KOPT-K1 (cell line): ENCODE measurements around the gene TPPP3.
"Not testable (repeated sequence)": the region's sequence is repeated elsewhere in the genome, so short reads cannot be mapped to it uniquely, and the experiment has no call there.

ENCODE experiments used
- H3K27ac ChIP-seq: fragments of 200-600 bp; sonication (generic); 2 replicates; pipeline ENCODE4 v1.5.1; 2016; ENCODE audit warnings: antibody characterized with exemption, mild to moderate bottlenecking, low read depth, low read length; ENCODE audit not compliant: poor library complexity, severe bottlenecking
- H3K36me3 ChIP-seq: fragments of 200-600 bp; sonication (generic); 2 replicates; pipeline ENCODE4 v1.5.1; 2017; ENCODE audit warnings: antibody characterized with exemption, mild to moderate bottlenecking, low read length, moderate library complexity; ENCODE audit not compliant: insufficient read depth
- H3K9me3 ChIP-seq: fragments of 200-600 bp; sonication (generic); 2 replicates; pipeline ENCODE4 v1.5.1; 2017; ENCODE audit warnings: antibody characterized with exemption, low read length, mild to moderate bottlenecking; ENCODE audit not compliant: insufficient read depth, poor library complexity, severe bottlenecking

The TPPP3 gene

DNA sequence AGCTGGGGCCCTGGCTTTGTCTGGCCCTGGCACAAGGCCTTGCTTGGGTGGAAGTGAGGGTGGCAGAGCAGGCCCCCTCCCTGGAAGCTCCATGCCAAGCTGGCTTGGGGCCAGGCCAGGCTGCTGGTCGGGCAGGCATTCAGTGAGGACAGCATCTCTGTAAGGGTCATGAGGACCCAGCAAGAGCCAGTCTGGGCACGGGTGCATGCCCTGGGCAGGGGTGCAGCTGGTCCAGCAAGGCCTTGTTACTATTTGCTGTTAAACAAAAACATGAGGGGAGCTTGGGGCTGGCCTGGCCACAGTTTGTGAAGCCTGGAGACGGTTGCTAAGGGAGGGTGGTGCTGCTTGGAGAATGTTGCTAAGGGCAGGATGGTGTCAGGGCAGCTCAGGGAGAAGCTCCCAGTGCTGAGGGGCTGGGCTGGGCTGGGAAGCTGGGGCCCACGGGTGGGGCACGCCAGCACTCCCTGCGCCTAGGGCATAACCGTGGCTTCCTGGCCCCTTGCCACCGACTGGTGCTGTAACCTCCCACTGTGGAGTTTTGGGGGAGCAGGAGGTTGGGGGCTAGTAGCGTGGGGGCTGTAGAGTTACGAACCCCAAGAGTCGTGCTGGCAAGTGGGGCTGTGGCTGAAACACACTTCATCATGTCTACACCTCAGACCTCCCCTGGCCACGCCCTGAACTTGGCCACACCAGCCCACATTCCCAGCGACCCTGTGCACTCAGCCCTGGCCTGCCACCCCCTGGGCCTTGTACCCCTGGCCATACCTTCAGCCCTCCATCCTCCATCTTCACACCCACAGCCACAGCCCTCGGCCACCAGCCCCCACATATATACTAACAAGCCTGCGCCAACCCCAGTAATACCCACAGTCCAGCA is 1.6 kb downstream of the TPPP3 start:
- H3K9me3 ChIP-seq, result no peaks in the 10 kb centered on the region
- H3K27ac ChIP-seq, result no peak overlapping the region
- H3K36me3 ChIP-seq, result no peaks in the 10 kb centered on the region

DNA sequence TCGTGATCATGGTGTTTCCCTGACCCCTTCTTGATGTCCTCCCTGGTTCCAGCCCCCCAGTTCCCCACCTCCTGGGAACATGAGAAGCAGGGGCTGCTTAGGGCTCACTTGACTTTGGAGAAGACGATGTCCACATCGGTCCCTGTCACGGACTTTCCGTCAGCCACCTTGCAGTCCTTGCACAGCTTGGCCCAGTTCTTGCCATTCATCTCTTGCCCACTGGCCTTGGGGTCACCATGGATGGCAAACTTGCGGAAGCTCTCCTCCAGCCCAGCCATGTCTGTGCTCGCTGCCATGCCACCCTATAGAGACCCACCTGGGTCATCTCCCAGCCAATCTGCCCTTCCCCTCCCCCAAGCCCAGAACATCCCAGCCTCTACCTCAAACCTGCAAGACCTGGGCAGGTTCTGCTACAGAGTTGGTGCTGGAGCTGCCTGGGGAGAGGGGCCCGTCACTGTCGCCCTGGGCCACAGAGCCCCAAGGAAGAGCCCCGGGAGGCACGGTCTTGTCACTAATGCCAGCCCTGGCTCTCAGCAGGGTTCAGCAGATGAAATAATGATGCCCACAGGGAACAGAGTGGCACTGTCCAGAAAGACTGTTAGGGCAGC is 2.4 kb downstream of the TPPP3 start:
- Histone ChIP-seq H3K27ac (no peak overlapping the region), H3K36me3 (no peaks in the 10 kb centered on the region), H3K9me3 (no peaks in the 10 kb centered on the region)

DNA sequence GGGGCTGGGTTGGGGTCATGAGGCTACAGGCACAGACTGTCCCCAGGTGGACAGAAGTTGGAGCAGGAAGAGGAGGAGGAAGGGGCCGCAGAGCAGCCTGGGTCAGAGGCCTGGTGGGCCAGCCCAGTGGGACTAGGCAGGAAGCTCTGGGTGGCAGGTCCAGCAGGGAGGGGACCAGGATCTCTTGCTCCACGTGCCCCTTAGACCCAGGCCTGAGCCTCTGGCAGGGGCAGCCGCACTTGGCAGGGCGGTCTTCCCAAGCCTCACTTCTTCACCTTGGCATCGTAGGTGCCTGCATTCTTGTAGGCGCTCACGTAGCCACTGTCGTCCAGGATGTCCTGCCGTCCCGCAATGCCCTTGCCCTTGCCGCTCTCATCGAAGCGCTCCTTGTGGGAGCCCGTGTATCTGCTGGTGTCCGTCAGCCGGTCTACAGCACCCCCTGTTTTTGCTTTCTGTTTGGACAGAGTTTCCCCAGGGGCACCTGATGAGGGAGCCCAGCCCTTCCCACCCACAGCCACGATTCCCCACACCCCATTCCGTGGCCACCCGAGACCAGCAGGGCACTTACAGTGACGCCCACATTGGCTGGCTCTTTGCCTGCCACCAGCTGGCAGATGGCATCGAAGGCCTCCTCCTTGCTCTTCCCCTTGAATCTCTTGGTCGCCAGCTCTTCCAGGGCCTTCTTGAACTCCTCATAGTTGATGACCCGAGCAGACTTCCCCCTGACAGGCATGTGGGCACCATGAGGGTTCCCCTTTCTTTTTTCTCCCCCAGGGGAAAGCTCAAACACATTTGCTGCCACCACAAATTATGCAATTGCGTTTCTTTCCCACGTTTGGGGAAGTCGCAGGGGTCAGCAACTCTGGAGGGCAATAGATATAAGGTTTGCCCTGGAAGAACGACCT is 3.1 kb downstream of the TPPP3 start:
- Histone ChIP-seq H3K9me3 (no peaks in the 10 kb centered on the region), H3K27ac (no peak overlapping the region), H3K36me3 (no peaks in the 10 kb centered on the region)

DNA sequence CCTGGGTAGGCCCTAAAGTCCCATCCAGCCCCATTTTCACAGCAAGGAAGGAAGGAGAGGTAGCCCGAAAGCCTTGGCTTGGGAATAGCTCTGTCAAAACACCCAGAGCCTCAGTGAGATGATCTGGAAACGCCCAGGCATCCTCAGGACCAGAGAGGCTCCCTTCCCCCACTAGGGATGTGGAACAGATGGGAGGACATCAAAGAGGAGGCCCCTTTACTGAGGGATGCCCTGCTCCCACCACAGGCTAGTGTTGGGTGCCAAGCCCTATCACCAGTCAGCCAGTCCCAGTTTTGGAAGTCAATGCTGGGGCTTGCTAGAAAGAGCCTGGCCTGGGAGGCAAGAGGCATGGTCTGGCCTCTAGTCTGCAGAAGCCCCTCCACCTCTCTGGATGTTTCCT is 4.7 kb downstream of the TPPP3 start:
- no peak overlapping the region for H3K27ac ChIP-seq

DNA sequence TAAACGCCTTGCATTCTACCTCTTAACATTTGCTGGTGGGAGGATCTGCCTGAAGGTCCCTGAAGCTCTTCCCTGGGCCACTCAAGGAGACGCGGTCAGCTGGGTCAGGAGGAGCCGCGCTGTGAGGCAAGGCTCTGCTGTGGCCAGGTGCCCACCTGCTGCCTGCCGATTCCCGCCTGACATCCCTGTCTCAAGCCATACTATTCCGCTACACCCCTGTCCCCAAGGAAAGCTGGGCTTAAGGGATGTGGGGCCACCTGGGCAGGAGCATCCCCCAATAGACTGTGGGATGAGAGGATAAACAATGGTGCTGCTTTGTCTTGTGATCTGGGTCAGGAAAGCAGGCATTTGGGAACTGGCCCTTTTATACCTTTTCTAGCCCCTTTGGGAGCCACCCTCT is 5.1 kb downstream of the TPPP3 start:
- no peaks in the 10 kb centered on the region for H3K36me3 ChIP-seq
- no peak overlapping the region for H3K27ac ChIP-seq

More for the DNA sequence above, 4.7 kb downstream of the TPPP3 start:
- Histone ChIP-seq H3K36me3 (no peaks in the 10 kb centered on the region), H3K9me3 (no peaks in the 10 kb centered on the region)

DNA sequence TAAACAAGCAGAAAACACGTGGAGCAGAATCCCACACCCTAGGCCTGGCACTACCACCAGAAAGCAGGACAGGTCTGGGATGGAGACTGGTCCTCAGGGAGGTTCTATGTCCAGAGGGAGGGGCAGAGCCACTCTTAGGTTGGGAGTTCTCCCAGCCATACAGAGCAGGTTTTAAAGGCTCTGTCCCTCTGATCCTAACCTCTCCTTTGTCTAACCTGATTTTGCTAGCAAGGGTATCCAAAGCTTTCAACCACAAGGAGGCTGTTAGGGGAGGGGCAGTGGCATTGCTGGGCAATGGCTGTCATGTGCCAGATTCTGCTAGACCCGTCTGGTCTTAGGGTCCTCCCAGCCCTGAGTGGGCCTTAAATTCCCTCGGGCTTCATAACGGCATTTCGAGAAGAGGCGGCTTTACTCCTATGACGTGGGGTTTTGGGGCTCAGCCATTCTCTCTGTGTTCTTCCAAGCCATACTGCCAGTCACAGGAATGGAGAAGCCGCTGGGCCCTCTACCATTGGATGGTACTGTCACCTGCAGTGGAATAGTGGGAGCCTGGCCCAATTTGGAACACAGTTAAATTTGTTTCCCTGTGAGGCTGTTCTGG is 5.7 kb downstream of the TPPP3 start:
- Histone ChIP-seq H3K27ac (no peak overlapping the region), H3K36me3 (no peaks in the 10 kb centered on the region), H3K9me3 (no peaks in the 10 kb centered on the region)

More for the DNA sequence above, 5.1 kb downstream of the TPPP3 start:
- no peaks in the 10 kb centered on the region for H3K9me3 ChIP-seq

DNA sequence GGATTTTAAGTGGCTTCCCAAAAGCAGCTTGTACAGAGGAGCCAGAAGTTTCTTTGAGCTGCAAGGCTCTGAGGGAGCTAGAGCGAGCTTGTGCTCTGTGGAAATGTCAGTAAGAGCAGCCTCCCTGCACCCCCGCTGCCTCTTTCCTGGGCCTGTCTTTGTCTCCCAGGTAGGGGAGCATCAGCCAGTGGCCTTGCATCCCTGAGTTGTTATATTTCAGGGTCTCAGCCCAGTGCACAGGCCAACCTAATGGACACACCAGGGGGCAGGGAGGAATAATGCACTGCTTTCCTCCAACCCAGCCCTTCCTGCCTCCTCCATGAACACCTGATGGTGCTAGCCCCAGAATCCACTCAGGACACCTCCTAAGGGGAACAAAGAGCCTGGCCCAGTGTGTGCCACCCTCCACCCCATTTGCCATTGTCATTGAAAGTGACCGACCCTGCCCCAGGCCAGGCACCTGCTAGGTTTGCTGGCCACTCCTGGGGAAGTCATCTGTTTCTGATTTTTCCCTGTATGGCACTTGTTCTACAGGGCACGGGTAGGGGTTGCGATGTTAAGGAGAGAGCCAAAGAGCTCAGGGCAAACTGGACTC is 6.3 kb downstream of the TPPP3 start:
- Histone ChIP-seq H3K36me3 (no peaks in the 10 kb centered on the region), H3K27ac (no peak overlapping the region), H3K9me3 (no peaks in the 10 kb centered on the region)

DNA sequence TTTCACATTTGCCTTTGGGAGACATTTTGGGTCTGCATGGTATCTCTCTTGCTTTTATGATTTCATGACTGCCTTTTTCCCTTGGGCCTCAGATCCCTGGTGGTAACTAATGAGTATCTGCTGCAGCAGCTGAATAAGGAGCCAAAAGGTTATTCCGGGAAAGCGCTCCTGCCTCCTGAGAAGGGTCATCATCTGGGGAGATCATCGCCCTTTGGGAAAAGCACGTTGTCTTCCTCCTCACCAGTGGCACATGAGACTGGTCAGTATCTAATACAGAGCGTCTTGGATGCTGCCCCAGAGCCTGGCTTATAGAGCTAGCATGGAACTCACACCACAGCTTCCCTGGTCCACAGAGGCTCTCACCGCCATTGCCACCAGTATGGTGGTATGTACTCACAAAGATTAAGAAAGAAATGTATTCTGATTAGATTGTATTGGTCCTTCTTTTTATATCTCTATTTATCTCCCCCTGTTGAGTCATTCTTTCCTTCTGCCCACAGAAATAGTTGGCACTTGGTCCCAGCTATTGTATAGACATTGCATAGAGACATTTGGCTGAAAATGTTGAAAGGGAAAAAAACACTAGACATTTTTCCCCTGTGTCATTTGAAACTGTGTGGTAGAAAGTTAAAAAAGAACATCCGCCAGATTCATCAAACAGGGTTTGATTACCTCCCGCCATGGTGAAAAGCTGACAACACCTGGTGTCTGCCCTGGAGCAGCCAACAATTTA is 8.4 kb downstream of the TPPP3 start:
- no peaks in the 10 kb centered on the region for H3K36me3 ChIP-seq
- H3K27ac ChIP-seq, result no peak overlapping the region
- H3K9me3 ChIP-seq, result no peaks in the 10 kb centered on the region

DNA sequence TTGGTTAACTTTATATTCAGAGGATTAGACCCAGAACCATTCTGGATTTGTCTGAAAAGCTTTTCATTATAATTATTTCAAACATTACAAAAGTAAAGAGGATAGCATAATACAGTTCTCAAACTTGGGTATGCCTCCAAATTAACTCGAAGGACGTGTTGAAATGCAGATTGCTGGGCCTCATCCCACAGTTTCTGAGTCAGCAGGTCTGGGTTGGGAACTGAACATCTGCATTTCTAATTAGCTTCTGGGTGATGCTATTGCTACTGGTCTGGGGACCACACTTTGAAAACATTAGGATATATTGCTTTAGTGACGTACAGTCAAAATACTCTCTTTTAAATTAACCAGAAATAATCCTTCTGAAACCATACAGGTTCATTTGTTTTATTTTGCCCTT is 10.0 kb downstream of the TPPP3 start:
- no peaks in the 10 kb centered on the region for H3K36me3 ChIP-seq
- no peaks in the 10 kb centered on the region for H3K9me3 ChIP-seq
- H3K27ac ChIP-seq, result no peak overlapping the region

DNA sequence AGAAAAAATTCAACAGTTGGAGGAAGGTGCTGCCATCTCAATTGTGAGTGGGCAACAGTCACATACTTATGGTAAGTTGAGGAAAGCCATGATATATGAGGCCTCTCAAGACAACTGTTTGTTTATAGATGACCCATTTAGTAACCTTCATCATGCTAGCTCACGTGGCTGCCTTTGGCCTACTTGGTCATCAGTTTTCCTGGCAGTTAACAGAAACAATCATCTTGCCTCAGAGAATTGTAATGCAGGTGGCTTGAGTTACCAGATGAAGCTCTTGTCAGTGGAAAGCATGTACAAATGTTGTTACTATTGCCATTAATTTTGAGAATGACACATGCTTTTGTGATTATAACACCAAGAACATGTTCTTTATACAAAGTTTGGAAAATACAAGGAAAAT is 14.7 kb downstream of the TPPP3 start:
- Histone ChIP-seq H3K36me3 (no peaks in the 10 kb centered on the region), H3K27ac (no peak overlapping the region)

DNA sequence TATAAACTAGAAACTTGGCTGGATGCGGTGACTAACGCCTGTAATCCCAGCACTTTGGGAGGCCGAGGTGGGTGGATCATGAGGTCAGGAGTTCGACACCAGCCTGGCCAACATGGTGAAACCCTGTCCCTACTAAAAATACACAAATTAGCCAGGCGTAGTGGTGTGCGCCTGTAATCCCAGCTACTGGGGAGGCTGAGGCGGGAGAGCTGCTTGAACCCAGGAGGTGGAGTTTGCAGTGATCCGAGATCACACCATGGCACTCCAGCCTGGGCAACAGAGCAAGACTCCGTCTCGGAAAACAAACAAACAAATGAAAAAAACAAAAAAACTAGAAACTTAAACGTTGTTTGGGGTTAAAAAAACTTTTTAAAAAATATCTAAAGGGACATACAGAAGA is 17.3 kb downstream of the TPPP3 start:
- H3K36me3 ChIP-seq, H3K9me3 ChIP-seq, H3K27ac ChIP-seq: not testable (repeated sequence)

More for the DNA sequence above, 14.7 kb downstream of the TPPP3 start:
- no peaks in the 10 kb centered on the region for H3K9me3 ChIP-seq

DNA sequence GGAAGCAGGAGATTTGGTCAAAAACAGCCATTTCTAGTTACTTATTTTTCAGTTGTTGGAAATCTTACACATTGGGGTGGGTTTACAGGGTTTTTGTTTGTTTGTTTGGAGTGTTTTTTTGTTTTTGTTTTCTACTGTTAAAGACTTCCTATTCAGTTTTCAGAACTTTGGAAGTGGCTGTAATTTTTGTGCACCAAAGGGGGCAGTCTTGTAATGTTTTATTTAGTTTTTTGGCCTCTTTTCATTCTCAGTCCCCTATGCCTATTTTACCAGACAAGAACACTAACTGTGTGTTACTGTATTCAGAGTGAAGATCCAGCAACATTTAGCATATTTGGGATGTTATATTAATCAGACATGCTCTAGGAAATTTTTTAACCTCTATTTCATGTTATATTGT is 20.6 kb downstream of the TPPP3 start:
- Histone ChIP-seq H3K9me3 (peaks cover 12% of the 10 kb centered on the region), H3K36me3 (no peaks in the 10 kb centered on the region), H3K27ac (no peak overlapping the region)

DNA sequence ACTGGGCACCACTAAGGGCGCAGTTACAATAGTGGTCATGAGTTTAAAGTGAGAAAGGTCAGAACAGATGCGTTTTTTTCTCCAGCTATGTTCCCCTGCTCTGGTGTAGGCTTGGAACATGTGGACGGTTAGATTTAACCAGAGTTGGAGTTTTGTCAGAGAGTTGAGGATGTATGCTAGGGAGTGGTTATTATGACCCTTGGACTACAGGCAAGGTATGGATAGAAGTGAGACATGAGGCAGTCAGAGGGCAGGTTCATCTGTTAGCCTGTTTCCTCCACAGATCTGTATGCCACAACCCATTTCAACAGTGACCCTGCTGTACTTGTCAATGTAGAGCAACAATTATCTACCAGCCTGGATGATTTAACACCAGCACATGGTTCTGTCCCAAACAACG is 22.6 kb downstream of the TPPP3 start:
- H3K36me3 ChIP-seq, result no peaks in the 10 kb centered on the region
- H3K9me3 ChIP-seq, result peaks cover 12% of the 10 kb centered on the region
- H3K27ac ChIP-seq, result no peak overlapping the region

DNA sequence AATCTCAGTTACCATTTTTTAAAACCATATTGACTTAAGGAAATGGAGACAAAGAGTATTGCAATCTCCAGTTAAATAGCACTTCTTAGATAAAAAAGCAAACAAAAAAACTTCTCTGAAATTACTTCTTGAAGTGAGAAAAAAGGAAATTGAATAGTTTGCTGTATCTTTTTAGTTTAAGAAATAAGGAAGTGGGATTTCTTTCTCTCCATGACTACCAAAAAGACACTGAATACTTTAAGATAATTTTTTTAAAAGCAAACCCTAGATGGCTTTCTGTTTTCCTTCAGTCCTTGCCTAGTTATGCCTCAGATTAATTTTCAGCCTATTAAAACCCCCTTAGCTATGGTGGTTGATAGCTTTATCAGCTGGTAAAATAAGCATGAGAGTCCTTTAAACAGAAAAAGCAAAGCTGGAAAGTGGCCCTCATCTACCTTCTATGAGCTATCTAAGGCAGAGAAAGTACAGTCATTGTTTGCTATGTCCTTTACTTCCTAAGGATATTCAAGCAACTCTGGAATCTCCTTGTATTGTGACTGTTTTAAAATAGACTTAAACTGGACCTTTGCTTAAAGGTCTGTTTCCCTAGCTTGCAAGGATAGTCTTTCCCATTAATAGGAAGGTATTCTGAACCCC is 28.6 kb downstream of the TPPP3 start:
- Histone ChIP-seq H3K36me3 (no peaks in the 10 kb centered on the region), H3K9me3 (peaks cover 8% of the 10 kb centered on the region), H3K27ac (no peak overlapping the region)
